HL-60 (cell line): ENCODE results near the gene LRRC8D.

ENCODE experiments used
- CTCF ChIP-seq: IDR thresholded peaks from one replicate; pipeline ENCODE4 v1.5.1; 2011; ENCODE audit warnings: low read length, control low read depth, inconsistent platforms; ENCODE audit not compliant: insufficient read depth
- GABPA ChIP-seq: IDR thresholded peaks from 2 replicates; pipeline ENCODE4 v1.6.1; 2012; ENCODE audit warnings: low read depth
- POLR2AphosphoS5 ChIP-seq: IDR thresholded peaks from 2 replicates; pipeline ENCODE4 v1.6.1; 2012; ENCODE audit warnings: low read depth
- SPI1 ChIP-seq: IDR thresholded peaks from 2 replicates; pipeline ENCODE4 v1.6.1; 2012; ENCODE audit warnings: low read depth, mild to moderate bottlenecking, borderline replicate concordance
- TF ChIP-seq, protein P1 (sequence below): IDR thresholded peaks from 2 replicates; pipeline ENCODE4 v1.6.1; 2012; ENCODE audit warnings: low read depth; ENCODE audit not compliant: insufficient replicate concordance

GRCh38 chr1:89930579-89930978 lies 109.7 kb downstream of the LRRC8D start:
- TF ChIP-seq CTCF (no peak), POLR2AphosphoS5 (no peak), SPI1 (no peak), GABPA (no peak)
- TF ChIP-seq, protein P1, sequence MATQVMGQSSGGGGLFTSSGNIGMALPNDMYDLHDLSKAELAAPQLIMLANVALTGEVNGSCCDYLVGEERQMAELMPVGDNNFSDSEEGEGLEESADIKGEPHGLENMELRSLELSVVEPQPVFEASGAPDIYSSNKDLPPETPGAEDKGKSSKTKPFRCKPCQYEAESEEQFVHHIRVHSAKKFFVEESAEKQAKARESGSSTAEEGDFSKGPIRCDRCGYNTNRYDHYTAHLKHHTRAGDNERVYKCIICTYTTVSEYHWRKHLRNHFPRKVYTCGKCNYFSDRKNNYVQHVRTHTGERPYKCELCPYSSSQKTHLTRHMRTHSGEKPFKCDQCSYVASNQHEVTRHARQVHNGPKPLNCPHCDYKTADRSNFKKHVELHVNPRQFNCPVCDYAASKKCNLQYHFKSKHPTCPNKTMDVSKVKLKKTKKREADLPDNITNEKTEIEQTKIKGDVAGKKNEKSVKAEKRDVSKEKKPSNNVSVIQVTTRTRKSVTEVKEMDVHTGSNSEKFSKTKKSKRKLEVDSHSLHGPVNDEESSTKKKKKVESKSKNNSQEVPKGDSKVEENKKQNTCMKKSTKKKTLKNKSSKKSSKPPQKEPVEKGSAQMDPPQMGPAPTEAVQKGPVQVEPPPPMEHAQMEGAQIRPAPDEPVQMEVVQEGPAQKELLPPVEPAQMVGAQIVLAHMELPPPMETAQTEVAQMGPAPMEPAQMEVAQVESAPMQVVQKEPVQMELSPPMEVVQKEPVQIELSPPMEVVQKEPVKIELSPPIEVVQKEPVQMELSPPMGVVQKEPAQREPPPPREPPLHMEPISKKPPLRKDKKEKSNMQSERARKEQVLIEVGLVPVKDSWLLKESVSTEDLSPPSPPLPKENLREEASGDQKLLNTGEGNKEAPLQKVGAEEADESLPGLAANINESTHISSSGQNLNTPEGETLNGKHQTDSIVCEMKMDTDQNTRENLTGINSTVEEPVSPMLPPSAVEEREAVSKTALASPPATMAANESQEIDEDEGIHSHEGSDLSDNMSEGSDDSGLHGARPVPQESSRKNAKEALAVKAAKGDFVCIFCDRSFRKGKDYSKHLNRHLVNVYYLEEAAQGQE: no peak
